Left ventricle myocardium inferior (tissue), 1 donor: Measurements from ENCODE around the gene PITRM1. TPM values are rescaled to one million over a fixed set of nuclear protein-coding genes. Genes with fewer than 3 reads are reported as not detected.

ENCODE experiments used
- DNase-seq: peaks from one replicate; pipeline ENCODE4 v3.0.0-alpha.2; 2020
- H3K27ac ChIP-seq: fragments of 200-600 bp; replicated peaks from 2 replicates; pipeline ENCODE4 v1.8.0; 2021
- H3K27me3 ChIP-seq: fragments of 200-600 bp; 2 replicates; pipeline ENCODE4 v1.8.0; 2021; ENCODE audit warnings: low read depth
- H3K36me3 ChIP-seq: fragments of 200-600 bp; 2 replicates; pipeline ENCODE4 v1.8.0; 2021
- H3K4me1 ChIP-seq: fragments of 200-600 bp; 2 replicates; pipeline ENCODE4 v1.8.0; 2021
- H3K4me3 ChIP-seq: fragments of 200-600 bp; 2 replicates; pipeline ENCODE4 v1.8.0; 2021; ENCODE audit warnings: mild to moderate bottlenecking, moderate library complexity
- H3K9me3 ChIP-seq: fragments of 200-600 bp; replicated peaks from 2 replicates; pipeline ENCODE4 v1.8.0; 2021
- intact Hi-C: fragments of 100-400 bp; cut with micrococcal nuclease; formaldehyde crosslinking; loops from one replicate; pipeline ENCODE4 v1.11.0; 2022
- total RNA-seq: library from RNA; stranded (reverse); fragmentation: NEBNext Ultra II Directional; extraction: Animal tissue kit (Norgen Biotek cat#: 25700); gene quantifications from one replicate; pipeline ENCODE4 v1.2.1, GENCODE V29; 2021
- TF ChIP-seq, protein P1 (sequence below): fragments of 200-600 bp; IDR thresholded peaks from 2 replicates; pipeline ENCODE4 v1.8.0; 2021; ENCODE audit warnings: antibody characterized with exemption, mild to moderate bottlenecking, borderline replicate concordance
- donor health status: DM: no; HTN: yes; CAD: no; lungs with severe emphysema.

PITRM1 gene
- total RNA-seq, 1 donor from 2014 or later, result 91.4 TPM

GRCh38 chr10:3141351-3142005 lies 31.1 kb downstream of the PITRM1 start:
- intact Hi-C loops, result no loop called here
- Histone ChIP-seq H3K4me1 (peaks cover 28% of the 10 kb centered on the region), H3K27ac (no peak overlapping the region), H3K9me3 (no peaks in the 10 kb centered on the region), H3K4me3 (no peak overlapping the region), H3K36me3 (peaks cover 100% of the 10 kb centered on the region), H3K27me3 (no peaks in the 10 kb centered on the region)
- DNase-seq, result no peak
- TF ChIP-seq, protein P1, sequence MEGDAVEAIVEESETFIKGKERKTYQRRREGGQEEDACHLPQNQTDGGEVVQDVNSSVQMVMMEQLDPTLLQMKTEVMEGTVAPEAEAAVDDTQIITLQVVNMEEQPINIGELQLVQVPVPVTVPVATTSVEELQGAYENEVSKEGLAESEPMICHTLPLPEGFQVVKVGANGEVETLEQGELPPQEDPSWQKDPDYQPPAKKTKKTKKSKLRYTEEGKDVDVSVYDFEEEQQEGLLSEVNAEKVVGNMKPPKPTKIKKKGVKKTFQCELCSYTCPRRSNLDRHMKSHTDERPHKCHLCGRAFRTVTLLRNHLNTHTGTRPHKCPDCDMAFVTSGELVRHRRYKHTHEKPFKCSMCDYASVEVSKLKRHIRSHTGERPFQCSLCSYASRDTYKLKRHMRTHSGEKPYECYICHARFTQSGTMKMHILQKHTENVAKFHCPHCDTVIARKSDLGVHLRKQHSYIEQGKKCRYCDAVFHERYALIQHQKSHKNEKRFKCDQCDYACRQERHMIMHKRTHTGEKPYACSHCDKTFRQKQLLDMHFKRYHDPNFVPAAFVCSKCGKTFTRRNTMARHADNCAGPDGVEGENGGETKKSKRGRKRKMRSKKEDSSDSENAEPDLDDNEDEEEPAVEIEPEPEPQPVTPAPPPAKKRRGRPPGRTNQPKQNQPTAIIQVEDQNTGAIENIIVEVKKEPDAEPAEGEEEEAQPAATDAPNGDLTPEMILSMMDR, result no peak

DNA sequence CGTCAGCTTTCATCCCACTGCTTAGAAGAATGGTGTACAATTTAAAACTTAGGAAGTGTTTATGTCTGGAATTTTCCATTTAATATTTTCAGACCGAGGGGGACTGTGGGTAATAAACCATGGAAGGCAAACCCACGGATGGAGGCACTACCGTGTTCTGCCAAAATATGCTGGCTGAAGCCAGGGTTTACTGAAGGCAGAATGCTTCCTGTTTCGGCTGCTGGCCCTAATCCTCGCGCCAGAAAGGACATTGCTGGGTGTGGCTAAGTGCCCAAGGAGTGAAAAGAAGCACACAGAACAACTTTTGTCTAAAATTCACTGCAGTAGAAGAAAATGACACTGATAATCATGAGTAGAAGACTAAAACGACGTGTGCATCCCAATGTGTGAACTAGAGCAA lies 32.3 kb downstream of the PITRM1 start:
- Histone ChIP-seq H3K36me3 (peaks cover 100% of the 10 kb centered on the region), H3K4me3 (no peak overlapping the region), H3K9me3 (no peaks in the 10 kb centered on the region), H3K27ac (peak overlapping the region; percentile 32), H3K4me1 (peaks cover 40% of the 10 kb centered on the region), H3K27me3 (no peaks in the 10 kb centered on the region)
- DNase-seq, result no peak
- intact Hi-C loops, result no loop called here
- TF ChIP-seq, protein P1, result no peak

DNA sequence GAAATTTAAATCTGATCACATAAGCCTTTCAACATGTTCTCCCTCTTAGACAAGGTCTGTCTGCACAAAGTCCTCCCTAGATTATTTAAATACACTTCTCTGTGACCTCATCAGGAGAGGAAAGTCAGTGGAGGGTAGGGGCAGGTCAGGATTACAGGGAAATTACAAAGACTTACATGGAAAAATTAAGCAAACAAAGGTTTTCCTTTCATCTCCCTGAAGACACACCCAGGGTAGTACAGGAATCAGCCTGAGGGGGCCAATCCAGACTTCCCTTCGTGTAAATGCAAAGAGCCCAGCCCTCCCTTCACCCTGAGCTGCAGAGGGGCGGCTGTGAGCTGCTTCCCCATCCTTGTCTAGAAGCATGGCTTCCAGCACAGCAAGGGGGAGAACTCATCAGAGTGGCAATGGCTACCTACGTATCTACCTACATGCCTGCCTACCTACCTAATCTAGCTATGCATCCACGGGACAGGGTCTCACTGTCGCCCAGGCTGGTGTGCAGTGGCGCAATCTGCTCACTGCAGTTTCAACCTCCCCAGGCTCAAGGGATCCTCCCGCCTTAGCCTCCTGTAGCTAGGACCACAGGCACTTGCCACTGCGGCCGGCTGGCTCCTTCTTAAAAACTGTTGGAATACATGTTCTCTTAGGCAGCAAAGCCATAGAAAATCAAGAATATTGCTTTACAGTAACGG lies 33.2 kb downstream of the PITRM1 start:
- Histone ChIP-seq H3K4me1 (peaks cover 48% of the 10 kb centered on the region), H3K9me3 (no peaks in the 10 kb centered on the region), H3K27me3 (no peaks in the 10 kb centered on the region), H3K27ac (peak overlapping the region; percentile 11), H3K4me3 (no peak overlapping the region), H3K36me3 (peaks cover 100% of the 10 kb centered on the region)
- TF ChIP-seq, protein P1, result no peak
- intact Hi-C loops, result no loop called here
- no peak for DNase-seq

DNA sequence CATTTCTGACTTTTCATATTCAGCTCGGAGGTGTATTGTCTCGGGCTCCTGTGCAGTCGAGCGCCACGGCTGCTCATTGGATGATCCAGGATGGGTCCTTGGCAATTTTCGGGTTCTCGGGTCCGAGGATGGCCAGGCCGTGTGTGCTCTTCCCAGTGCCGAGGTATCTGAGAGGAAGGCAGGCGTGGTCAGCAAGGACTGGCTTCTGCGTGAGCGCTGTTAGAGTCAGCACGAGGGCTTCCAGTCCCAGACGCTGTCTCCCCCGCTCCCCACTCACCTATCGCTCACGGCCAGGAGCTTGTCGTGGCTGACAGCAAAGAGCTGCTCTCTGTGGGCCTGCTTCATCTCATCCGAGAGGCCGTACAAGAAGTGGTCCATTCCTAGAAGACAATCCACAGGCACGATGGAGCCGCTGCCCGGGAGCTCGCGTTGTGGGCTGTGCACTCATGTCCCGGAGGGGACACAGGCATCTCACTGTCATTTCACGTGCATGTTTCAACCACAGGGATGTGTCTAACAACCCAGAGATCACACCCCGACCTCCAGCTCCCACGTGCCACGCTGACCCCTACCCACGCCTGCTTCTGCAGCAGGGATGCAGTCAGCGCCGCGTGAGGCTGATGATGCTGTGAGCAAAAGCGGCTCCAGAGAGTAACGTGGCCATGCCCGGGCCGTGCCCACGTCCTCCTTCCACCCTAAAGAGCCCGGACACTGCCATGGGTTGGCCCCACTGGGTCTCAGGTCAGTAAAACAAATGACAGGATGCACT lies 34.4 kb downstream of the PITRM1 start:
- H3K27ac ChIP-seq, result peak overlapping the region; percentile 77
- TF ChIP-seq, protein P1, result no peak
- no peak for DNase-seq
- H3K27me3 ChIP-seq, result no peaks in the 10 kb centered on the region
- H3K9me3 ChIP-seq, result no peaks in the 10 kb centered on the region
- peaks cover 51% of the 10 kb centered on the region for H3K4me1 ChIP-seq
- H3K4me3 ChIP-seq, result no peak overlapping the region
- intact Hi-C loops, result no loop called here
- H3K36me3 ChIP-seq, result peaks cover 100% of the 10 kb centered on the region

- H3K4me3 ChIP-seq, result no peak overlapping the region
- peak; percentile 73 for DNase-seq
- H3K4me1 ChIP-seq, result peaks cover 51% of the 10 kb centered on the region
- peaks cover 100% of the 10 kb centered on the region for H3K36me3 ChIP-seq
- H3K27ac ChIP-seq, result peak overlapping the region; percentile 77
- no peaks in the 10 kb centered on the region for H3K27me3 ChIP-seq
- H3K9me3 ChIP-seq, result no peaks in the 10 kb centered on the region
- intact Hi-C loops, result no loop called here
- TF ChIP-seq, protein P1, result no peak
These were observed 35.6 kb downstream of the PITRM1 start for GRCh38 chr10:3136763-3137611.
